B cell (primary cell): ENCODE results near the gene APOB. TPM values are rescaled to one million over a fixed set of nuclear protein-coding genes. Genes with fewer than 3 reads are reported as not detected.

Experiments
- ATAC-seq: fragments of 200-7000 bp; cut with Tn5 transposase; one replicate; pipeline ENCODE4 v1.10.0; 2021; ENCODE audit warnings: low read depth, mild to moderate bottlenecking, moderate number of reproducible peaks, moderate library complexity
- CTCF ChIA-PET: fragments of 350-600 bp; sonication (Branson Sonifier 250); formaldehyde crosslinking; loops from one replicate; lab custom pipeline; 2021; ENCODE audit warnings: antibody characterized with exemption, inconsistent platforms; lab: Charles Lee
- POLR2A ChIA-PET: fragments of 350-600 bp; sonication (Branson Sonifier 250); formaldehyde crosslinking; loops from one replicate; lab custom pipeline; 2021; ENCODE audit warnings: antibody characterized with exemption; lab: Charles Lee
- DNase-seq: peaks from one replicate; pipeline ENCODE4 v3.0.0; 2013
- H2AFZ ChIP-seq: 2 replicates; pipeline ENCODE4 v1.6.1; 2012; ENCODE audit warnings: mild to moderate bottlenecking, low read depth, low read length; ENCODE audit not compliant: insufficient read depth, poor library complexity, severe bottlenecking
- H3K27ac ChIP-seq, 2 donors: 1 replicate in 1 of 2; 2 replicates in 1 of 2; pipeline ENCODE4 v1.5.1; 2012 to 2013; ENCODE audit warnings: low read length in 2 of 2, mild to moderate bottlenecking in 2 of 2, moderate library complexity in 1 of 2
- H3K27me3 ChIP-seq, 4 experiments: fragments of 200-600 bp in 1 of 4; sonication (generic) in 1 of 4; replicated peaks in 1 of 4; 1 replicate in 2 of 4; 2 replicates in 2 of 4; pipeline versions ENCODE4 v1.6.1 to v1.7.0; 2013 to 2016; ENCODE audit warnings: low read length in 3 of 4, mild to moderate bottlenecking in 2 of 4, mixed read lengths in 1 of 4, moderate library complexity in 1 of 4; ENCODE audit not compliant: insufficient read depth in 4 of 4, control insufficient read depth in 3 of 4; ENCODE audit errors: control extremely low read depth in 1 of 4
- H3K36me3 ChIP-seq, 2 experiments: replicated peaks in 1 of 2; 1 replicate in 1 of 2; 2 replicates in 1 of 2; pipeline versions ENCODE4 v1.6.1 to v1.7.1; 2013; ENCODE audit warnings: low read length in 1 of 2; ENCODE audit not compliant: insufficient read depth in 2 of 2, control insufficient read depth in 1 of 2; ENCODE audit errors: control extremely low read depth in 1 of 2, extremely low read depth in 1 of 2
- H3K4me1 ChIP-seq, 2 donors: fragments of 200-600 bp in 1 of 2; sonication (generic) in 1 of 2; 1 replicate in 1 of 2; 2 replicates in 1 of 2; pipeline versions ENCODE4 v1.5.1 to v1.6.1; 2013 to 2017; ENCODE audit warnings: low read length in 2 of 2; ENCODE audit not compliant: control insufficient read depth in 2 of 2, insufficient read depth in 2 of 2
- H3K4me2 ChIP-seq: replicated peaks from 2 replicates; pipeline ENCODE3; 2012; ENCODE audit warnings: mild to moderate bottlenecking, low read depth, low read length; ENCODE audit not compliant: poor library complexity, severe bottlenecking
- H3K4me3 ChIP-seq, 5 experiments: fragments of 200-600 bp in 1 of 5; sonication (generic) in 1 of 5; 1 replicate in 3 of 5; 2 replicates in 2 of 5; pipeline versions ENCODE4 v1.5.1 to v1.7.0; 2011 to 2016; ENCODE audit warnings: low read length in 4 of 5, mild to moderate bottlenecking in 4 of 5, low read depth in 2 of 5, control low read depth in 1 of 5, moderate library complexity in 1 of 5; ENCODE audit not compliant: insufficient read depth in 1 of 5; ENCODE audit errors: control extremely low read depth in 1 of 5, extremely low read depth in 1 of 5
- H3K79me2 ChIP-seq: fragments of 200-600 bp; sonication (generic); one replicate; pipeline ENCODE4 v1.6.0; 2016; ENCODE audit warnings: low read length; ENCODE audit not compliant: control insufficient read depth, insufficient read depth
- H3K9ac ChIP-seq: fragments of 200-600 bp; sonication (generic); 2 replicates; pipeline ENCODE4 v1.6.1; 2017; ENCODE audit warnings: mild to moderate bottlenecking, low read length, moderate library complexity
- H3K9me3 ChIP-seq, 3 donors: one replicate each; pipeline versions ENCODE4 v1.6.1 to v1.7.1; 2013; ENCODE audit warnings: low read length in 2 of 3; ENCODE audit not compliant: control insufficient read depth in 2 of 3, insufficient read depth in 1 of 3; ENCODE audit errors: control extremely low read depth in 1 of 3
- H4K20me1 ChIP-seq: 2 replicates; pipeline ENCODE4 v1.6.0; 2012; ENCODE audit warnings: mild to moderate bottlenecking, low read length; ENCODE audit not compliant: insufficient read depth, control insufficient read depth, poor library complexity, severe bottlenecking
- H3K27ac Mint-ChIP-seq: one replicate; pipeline ENCODE4 v1.8.0; 2021; ENCODE audit warnings: mixed read lengths
- H3K27me3 Mint-ChIP-seq: one replicate; pipeline ENCODE4 v1.8.0; 2021; ENCODE audit warnings: mixed read lengths
- H3K4me1 Mint-ChIP-seq: one replicate; pipeline ENCODE4 v1.8.0; 2021; ENCODE audit warnings: mixed read lengths
- H3K4me3 Mint-ChIP-seq: one replicate; pipeline ENCODE4 v1.8.0; 2021; ENCODE audit warnings: mixed read lengths
- H3K9me3 Mint-ChIP-seq: one replicate; pipeline ENCODE4 v1.8.0; 2022; ENCODE audit warnings: mixed read lengths; ENCODE audit not compliant: insufficient read depth
- EZH2 ChIP-seq: IDR thresholded peaks from 2 replicates; pipeline ENCODE4 v1.6.1; 2012; ENCODE audit warnings: borderline replicate concordance, low read depth, mild to moderate bottlenecking, moderate library complexity, low read length; ENCODE audit not compliant: insufficient read depth, poor library complexity, severe bottlenecking
- WGBS: methylation state at CpG from one replicate; pipeline ENCODE4 v1.1.5; 2013; ENCODE audit warnings: missing lambda C conversion rate; ENCODE audit not compliant: insufficient coverage; 5-methylcytosine and 5-hydroxymethylcytosine counted together
- intact Hi-C: fragments of 100-400 bp; cut with micrococcal nuclease; formaldehyde crosslinking; loops from one replicate; pipeline ENCODE4 v1.10.0; 2022
- polyA plus RNA-seq: library from polyadenylated mRNA; depleted of rRNA; stranded (reverse); fragments of >200 nt; gene quantifications from 2 replicates; pipeline ENCODE4 v1.2.3, GENCODE V29; 2012
- total RNA-seq, 2 donors: library from RNA; stranded (reverse); fragments of 120-200 nt in 1 of 2; gene quantifications; 1 replicate in 1 of 2; 2 replicates in 1 of 2; pipeline versions ENCODE4 v1.2.3 to v1.2.4, GENCODE V29; 2013 to 2022
- TF ChIP-seq, protein P1 (sequence below): fragments of 200-600 bp; IDR thresholded peaks from one replicate; pipeline ENCODE4 v1.8.0; 2022; ENCODE audit warnings: antibody characterized with exemption, mild to moderate bottlenecking

APOB gene
- total and polyA plus RNA-seq, 2 donors (not counting 1 experiment from before 2014, with no cell fraction given): not detected

DNA sequence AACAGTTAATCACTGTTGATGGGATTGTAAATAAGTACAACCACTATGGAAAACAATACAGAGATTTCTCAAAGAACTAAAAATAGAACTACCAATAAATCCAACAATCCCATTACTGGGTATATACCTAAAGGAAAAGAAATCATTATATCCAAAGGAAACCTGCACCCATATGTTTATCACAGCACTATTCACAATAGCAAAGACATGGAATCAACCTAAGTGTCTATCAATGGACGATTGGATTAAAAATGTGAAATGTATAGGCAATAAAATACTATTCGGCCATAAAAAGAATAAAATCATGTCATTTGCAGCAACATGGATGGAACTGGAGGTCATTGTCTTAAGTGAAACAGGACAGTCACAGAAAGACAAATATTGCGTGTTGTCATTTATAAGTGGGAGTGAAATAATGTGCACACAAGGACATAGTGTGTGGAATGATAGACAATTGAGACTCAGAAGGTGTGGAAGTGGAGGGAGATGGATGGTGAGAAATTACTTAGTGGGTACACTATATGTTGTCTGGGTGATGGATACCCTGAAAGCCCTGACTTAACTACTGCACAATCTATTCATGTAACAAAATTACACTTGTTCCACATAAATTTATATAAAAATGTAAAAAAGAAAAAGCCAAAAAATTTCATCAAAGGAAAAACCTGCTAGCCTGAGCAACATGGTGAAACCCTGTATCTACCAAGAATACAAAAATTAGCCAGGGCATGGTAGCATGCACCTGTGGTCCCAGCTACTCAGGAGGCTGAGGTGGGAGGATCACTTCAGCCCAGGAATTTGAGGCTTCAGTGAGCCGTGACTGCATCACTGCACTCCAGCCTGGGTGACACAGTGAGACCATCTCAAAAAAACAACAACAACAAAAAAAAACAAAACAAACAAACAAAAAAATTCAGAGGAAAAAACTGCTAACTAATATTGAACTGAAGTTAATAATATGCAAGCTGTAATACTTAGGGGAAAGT is 12.6 kb downstream of the APOB start:
- no peaks in the 10 kb centered on the region for H3K36me3 ChIP-seq
- no peaks in the 10 kb centered on the region for H3K27me3 ChIP-seq
- Mint-ChIP-seq H3K4me1 (no peaks in the 10 kb centered on the region), H3K27ac (no peak overlapping the region), H3K4me3 (no peak overlapping the region), H3K9me3 (no peaks in the 10 kb centered on the region), H3K27me3 (peaks cover 24% of the 10 kb centered on the region)
- H2AFZ ChIP-seq: no peak overlapping the region
- H3K4me1 ChIP-seq: no peaks in the 10 kb centered on the region
- DNase-seq: no peak
- no peak overlapping the region for H3K9ac ChIP-seq
- intact Hi-C loops: no loop called here
- H3K4me3 ChIP-seq: no peak overlapping the region
- H3K4me2 ChIP-seq: no peak overlapping the region
- H3K79me2 ChIP-seq: no peaks in the 10 kb centered on the region
- ChIA-PET CTCF (no interaction called here), POLR2A (no interaction called here)
- H3K27ac ChIP-seq: no peak overlapping the region
- WGBS: 100% methylated on average over 1 of the region's 4 CpGs
- TF ChIP-seq, protein P1, sequence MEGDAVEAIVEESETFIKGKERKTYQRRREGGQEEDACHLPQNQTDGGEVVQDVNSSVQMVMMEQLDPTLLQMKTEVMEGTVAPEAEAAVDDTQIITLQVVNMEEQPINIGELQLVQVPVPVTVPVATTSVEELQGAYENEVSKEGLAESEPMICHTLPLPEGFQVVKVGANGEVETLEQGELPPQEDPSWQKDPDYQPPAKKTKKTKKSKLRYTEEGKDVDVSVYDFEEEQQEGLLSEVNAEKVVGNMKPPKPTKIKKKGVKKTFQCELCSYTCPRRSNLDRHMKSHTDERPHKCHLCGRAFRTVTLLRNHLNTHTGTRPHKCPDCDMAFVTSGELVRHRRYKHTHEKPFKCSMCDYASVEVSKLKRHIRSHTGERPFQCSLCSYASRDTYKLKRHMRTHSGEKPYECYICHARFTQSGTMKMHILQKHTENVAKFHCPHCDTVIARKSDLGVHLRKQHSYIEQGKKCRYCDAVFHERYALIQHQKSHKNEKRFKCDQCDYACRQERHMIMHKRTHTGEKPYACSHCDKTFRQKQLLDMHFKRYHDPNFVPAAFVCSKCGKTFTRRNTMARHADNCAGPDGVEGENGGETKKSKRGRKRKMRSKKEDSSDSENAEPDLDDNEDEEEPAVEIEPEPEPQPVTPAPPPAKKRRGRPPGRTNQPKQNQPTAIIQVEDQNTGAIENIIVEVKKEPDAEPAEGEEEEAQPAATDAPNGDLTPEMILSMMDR: no peak
- no peak for TF ChIP-seq EZH2
- no peaks in the 10 kb centered on the region for H4K20me1 ChIP-seq
- H3K9me3 ChIP-seq: no peaks in the 10 kb centered on the region
- no peak for ATAC-seq

DNA sequence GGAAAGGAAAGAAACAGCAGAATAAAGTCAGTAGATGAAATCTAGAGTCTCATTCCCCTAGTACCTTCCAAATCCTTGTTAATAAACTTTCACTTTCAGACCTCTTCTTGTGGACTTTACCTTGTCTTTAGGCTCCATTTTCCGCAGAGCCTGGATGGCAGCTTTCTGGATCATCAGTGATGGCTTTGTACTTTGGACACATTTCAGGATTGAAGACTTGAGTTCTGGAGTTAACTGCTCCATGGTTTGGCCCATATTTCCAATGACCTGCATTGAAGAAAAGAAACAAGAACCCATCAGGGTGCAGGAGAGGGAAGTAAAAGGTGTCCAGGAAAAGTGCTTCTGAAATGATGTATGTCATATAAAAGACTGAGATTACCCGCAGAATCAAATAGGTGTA is 14.4 kb downstream of the APOB start:
- no peaks in the 10 kb centered on the region for H3K4me1 ChIP-seq
- CTCF ChIA-PET: interaction anchor here (2.2 kb wide), 1 partner anchor 13 kb away, joined by 8 read pairs; no protein-coding TSS in a partner anchor

More for the DNA sequence above, 14.4 kb downstream of the APOB start:
- intact Hi-C loops: no loop called here
- Histone ChIP-seq H3K27me3 (no peaks in the 10 kb centered on the region), H3K9ac (no peak overlapping the region), H3K27ac (no peak overlapping the region), H3K4me3 (no peak overlapping the region), H4K20me1 (no peaks in the 10 kb centered on the region), H3K9me3 (no peaks in the 10 kb centered on the region), H2AFZ (no peak overlapping the region), H3K4me2 (no peak overlapping the region), H3K79me2 (no peaks in the 10 kb centered on the region), H3K36me3 (no peaks in the 10 kb centered on the region)
- POLR2A ChIA-PET: no interaction called here
- TF ChIP-seq, protein P1: no peak
- no peak for TF ChIP-seq EZH2
- H3K4me3 Mint-ChIP-seq: no peak overlapping the region
- no peaks in the 10 kb centered on the region for H3K4me1 Mint-ChIP-seq
- H3K9me3 Mint-ChIP-seq: no peaks in the 10 kb centered on the region
- DNase-seq (no peak), ATAC-seq (no peak)
- H3K27me3 Mint-ChIP-seq: peaks cover 28% of the 10 kb centered on the region
- 90% methylated on average over 2 of the region's 2 CpGs for WGBS
- H3K27ac Mint-ChIP-seq: no peak overlapping the region
